T follicular helper cell (primary cell): ENCODE measurements around the gene TSPAN14.

Experiments used
- DNase-seq: peaks from one replicate; pipeline ENCODE4 v3.0.0-alpha.2; 2020; ENCODE audit warnings: low read depth

Gene TSPAN14

GRCh38 chr10:80421707-80422536 is 32.2 kb upstream of the TSPAN14 start:
- no peak for DNase-seq

GRCh38 chr10:80425901-80426300 is 28.2 kb upstream of the TSPAN14 start:
- no peak for DNase-seq

GRCh38 chr10:80427541-80427940 is 26.6 kb upstream of the TSPAN14 start:
- no peak for DNase-seq

DNA sequence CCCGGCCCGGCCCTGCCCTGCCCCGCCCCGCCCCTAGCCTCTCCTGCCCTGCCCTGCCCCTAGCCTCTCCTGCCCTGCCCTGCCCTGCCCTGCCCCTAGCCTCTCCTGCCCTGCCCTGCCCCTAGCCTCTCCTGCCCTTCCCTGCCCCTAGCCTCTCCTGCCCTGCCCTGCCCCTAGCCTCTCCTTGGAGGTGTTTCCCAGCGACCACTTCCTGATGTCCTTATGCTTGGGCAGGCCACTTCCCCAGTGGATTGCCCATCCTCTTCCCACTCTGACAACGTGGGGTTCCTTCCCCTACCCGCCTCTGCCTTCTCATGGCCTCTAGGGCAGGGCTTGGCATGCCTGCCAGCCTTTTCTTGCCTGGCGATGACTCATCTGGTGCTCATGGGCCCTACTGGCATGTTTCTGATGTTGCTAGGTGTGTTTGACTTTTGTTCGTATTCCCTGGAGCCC is 24.6 kb upstream of the TSPAN14 start:
- DNase-seq = no peak

DNA sequence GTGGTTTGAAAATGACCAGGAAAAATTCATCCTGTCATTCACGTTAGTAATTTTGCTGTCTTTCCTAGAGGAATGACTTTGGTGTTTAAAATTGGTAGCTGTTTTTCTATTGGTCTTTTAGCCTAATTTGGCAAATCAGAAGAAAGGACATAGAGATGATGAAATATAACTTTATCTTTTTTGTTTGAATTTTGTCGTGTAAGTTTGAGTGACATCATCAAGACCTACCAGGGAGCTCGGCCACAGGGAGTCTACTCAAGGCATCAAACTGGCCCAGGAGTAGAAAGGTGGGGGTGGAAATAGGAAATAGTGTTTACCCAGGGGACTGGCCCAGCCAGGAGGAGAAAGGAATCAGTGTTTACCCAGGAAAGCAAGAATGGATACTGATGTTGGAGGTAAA is 21.0 kb upstream of the TSPAN14 start:
- DNase-seq = no peak

- no peak for DNase-seq
Measured at GRCh38 chr10:80436446-80437098, 17.5 kb upstream of the TSPAN14 start.

GRCh38 chr10:80437227-80437626 is 16.9 kb upstream of the TSPAN14 start:
- no peak for DNase-seq

- DNase-seq = no peak
Measured at GRCh38 chr10:80441831-80442230, 12.3 kb upstream of the TSPAN14 start.

- DNase-seq = no peak
Measured at GRCh38 chr10:80442879-80443278, 11.2 kb upstream of the TSPAN14 start.

- DNase-seq = no peak
Measured at GRCh38 chr10:80443531-80443974, 10.6 kb upstream of the TSPAN14 start.

DNA sequence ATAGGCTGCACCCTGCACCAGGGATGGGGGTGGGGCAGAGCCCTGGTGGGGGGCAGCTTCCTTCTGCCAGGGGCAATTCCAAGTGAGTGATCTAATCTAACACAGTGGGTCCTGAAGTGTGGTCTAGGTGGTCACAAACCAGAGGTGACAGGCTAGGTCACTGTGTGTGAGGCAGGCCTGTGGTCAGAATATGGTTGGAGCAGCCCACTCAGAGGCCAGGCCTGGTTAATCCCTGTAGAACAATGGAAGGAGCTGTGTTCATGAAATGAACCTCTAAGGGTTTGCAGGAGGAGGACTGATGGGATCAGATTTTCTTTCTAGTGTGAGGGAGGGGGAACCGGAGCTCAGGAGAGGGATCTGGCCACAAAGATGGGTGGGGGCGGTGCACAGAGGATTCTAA is 10.0 kb upstream of the TSPAN14 start:
- DNase-seq = no peak

- DNase-seq = peak; percentile 65
Measured at GRCh38 chr10:80444646-80445319, 9.3 kb upstream of the TSPAN14 start.

- no peak for DNase-seq
Measured at GRCh38 chr10:80447436-80448190, 6.5 kb upstream of the TSPAN14 start.

DNA sequence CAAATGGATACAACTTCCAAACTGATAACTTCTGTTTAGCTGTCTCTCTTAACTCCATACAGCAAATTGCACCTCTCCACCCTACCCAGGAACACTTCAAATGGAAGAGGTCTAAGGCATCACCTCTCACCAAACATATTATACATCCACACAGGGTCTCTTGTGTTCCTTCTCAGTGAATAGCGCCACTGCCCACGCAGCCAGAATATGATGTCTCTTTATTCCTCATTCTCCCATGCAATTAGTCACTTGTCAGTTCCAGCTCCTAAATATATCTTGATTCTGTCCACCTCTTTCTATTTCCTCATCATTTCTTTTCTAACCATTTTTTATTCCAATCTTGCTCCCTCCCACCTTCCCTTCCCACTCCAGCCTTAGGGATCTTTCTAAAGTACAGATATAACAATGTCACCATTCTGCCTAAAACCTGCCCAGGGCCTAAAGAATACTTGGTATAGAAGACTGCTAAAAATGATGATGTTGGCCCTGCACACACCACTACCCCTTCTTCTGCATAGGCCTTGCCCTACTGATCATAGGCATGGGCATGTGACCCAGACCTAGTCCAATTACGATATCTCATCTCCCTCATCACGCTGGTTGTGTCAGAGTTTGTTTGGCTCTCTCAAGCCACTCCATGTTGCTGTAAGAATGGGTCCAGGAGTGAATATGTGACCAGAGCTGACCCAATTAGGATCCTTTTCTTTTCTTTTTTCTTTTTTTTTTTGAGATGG is 5.7 kb upstream of the TSPAN14 start:
- DNase-seq = no peak

- DNase-seq = no peak
Measured at GRCh38 chr10:80449520-80449919, 4.6 kb upstream of the TSPAN14 start.

DNA sequence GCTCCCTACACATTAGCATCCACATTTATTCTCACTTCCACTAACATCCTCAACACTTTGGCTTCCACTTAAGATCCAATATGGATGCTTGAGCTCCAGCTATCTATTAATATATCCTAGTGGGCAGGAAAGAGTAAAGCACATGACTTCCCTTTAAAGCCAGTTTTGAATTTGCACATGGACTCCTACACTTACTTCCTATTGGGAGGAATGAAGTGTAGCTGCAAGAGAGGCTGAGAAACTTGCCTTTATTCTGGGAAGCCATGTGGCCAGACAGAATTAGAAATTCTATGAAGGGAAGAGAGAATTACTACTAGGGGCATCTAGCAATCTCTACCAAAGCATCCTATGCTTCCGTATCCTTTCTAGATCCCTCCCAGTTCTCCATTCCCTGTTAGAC is 3.0 kb upstream of the TSPAN14 start:
- no peak for DNase-seq

DNA sequence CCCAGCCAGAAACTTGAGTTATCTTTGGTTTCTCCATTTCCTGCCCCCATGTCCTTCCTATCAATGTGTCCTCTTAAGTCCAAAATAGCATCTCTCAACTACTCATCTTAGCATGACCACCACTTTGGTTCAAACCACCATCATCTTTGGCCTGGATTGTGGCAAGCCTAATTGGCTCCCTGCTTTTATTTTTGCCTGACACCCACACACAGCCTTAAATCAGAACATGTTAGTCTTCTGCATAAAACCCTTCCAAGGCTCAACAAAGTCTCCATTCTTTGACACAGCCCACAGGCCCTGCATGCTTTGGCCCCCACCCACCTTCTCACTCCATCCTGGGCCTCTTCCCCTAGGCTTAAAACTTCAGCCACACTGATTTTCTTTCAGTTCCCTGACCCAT is 2.0 kb upstream of the TSPAN14 start:
- DNase-seq = no peak

GRCh38 chr10:80452640-80453039 is 1.5 kb upstream of the TSPAN14 start:
- DNase-seq = no peak

DNA sequence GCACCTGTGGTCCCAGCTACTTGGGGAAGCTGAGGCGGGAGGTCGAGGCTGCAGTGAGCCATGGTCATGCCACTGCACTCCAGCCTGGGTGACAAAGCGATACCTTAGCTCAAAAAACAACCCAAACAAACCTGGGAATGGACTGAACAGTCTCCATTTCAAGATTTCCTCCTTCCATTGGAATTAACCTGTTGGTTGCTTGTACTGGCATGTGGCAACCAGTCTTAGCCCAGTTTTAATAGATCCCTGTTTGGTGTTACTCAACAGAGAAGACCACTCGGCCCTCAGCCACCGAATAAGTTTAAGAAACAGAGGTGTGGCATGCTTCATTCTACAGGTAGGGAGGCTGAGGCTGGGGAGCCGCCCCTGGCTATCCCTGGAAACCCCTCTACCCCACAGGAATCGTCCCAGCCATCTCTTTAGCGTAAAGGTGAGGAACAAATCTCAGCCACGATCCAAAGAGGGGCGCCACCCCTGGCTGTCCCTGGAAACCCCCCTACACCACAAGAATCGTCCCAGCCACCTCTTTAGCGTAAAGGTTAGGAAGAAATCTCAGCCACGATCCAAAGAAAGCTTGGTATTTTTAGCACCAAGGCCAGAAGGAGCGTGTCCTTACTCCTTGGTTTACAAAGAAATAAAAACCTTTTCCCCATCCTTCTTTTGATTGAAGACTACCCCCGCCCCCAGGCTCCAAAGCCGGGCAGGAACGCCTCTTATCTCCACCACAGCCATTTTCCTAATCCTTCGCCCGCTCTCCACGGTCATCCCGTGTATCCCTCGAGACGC is 861 bp upstream of the TSPAN14 start:
- DNase-seq = no peak
